Naive thymus-derived CD4-positive, alpha-beta T cell (primary cell): ENCODE results near the gene GATM. TPM values are rescaled to one million over a fixed set of nuclear protein-coding genes. Genes with fewer than 3 reads are reported as not detected.

ENCODE experiments used
- ATAC-seq: fragments of 150-1000 bp; cut with Tn5 transposase; 2 replicates; pipeline ENCODE4 v1.10.0; 2021; ENCODE audit warnings: mild to moderate bottlenecking, moderate library complexity
- CTCF ChIA-PET: fragments of 350-600 bp; sonication (Branson Sonifier 250); formaldehyde crosslinking; loops from one replicate; lab custom pipeline; 2021; ENCODE audit warnings: antibody characterized with exemption; lab: Charles Lee
- POLR2A ChIA-PET: fragments of 350-600 bp; sonication (Branson Sonifier 250); formaldehyde crosslinking; loops from one replicate; lab custom pipeline; 2021; ENCODE audit warnings: antibody characterized with exemption, inconsistent platforms; lab: Charles Lee
- DNase-seq, 9 donors: peaks; one replicate each; pipeline versions ENCODE4 v3.0.0 to v3.0.0-alpha.2; 2020 to 2022; ENCODE audit warnings: mixed read lengths in 1 of 9
- H3K27ac ChIP-seq: one replicate; pipeline ENCODE4 v1.7.0; 2013; ENCODE audit warnings: mild to moderate bottlenecking, low read depth, low read length, moderate library complexity
- H3K27me3 ChIP-seq, 2 donors: one replicate each; pipeline ENCODE4 v1.7.0; 2013; ENCODE audit warnings: low read length in 2 of 2, mild to moderate bottlenecking in 2 of 2, moderate library complexity in 2 of 2; ENCODE audit not compliant: control insufficient read depth in 2 of 2, insufficient read depth in 2 of 2
- H3K36me3 ChIP-seq, 3 experiments: 1 replicate in 2 of 3; 2 replicates in 1 of 3; pipeline ENCODE4 v1.7.0; 2013; ENCODE audit warnings: low read length in 3 of 3, mild to moderate bottlenecking in 3 of 3, moderate library complexity in 1 of 3; ENCODE audit not compliant: insufficient read depth in 3 of 3, control insufficient read depth in 2 of 3
- H3K4me1 ChIP-seq, 2 donors: one replicate each; pipeline ENCODE4 v1.7.0; 2013; ENCODE audit warnings: low read length in 2 of 2, mild to moderate bottlenecking in 2 of 2, moderate library complexity in 1 of 2; ENCODE audit not compliant: control insufficient read depth in 2 of 2, insufficient read depth in 2 of 2
- H3K4me3 ChIP-seq: 2 replicates; pipeline ENCODE4 v1.7.0; 2013; ENCODE audit warnings: mild to moderate bottlenecking, low read length
- H3K9me3 ChIP-seq, 3 experiments: 1 replicate in 2 of 3; 2 replicates in 1 of 3; pipeline ENCODE4 v1.7.0; 2013; ENCODE audit warnings: low read length in 3 of 3; ENCODE audit not compliant: control insufficient read depth in 2 of 3
- H3K27ac Mint-ChIP-seq, 9 donors: one replicate each; pipeline ENCODE4 v1.8.0; 2020 to 2022; ENCODE audit warnings: mixed read lengths in 9 of 9, mild to moderate bottlenecking in 8 of 9, moderate library complexity in 5 of 9, inconsistent platforms in 2 of 9
- H3K27me3 Mint-ChIP-seq, 5 donors: one replicate each; pipeline ENCODE4 v1.8.0; 2021 to 2022; ENCODE audit warnings: mixed read lengths in 5 of 5, mild to moderate bottlenecking in 1 of 5
- H3K36me3 Mint-ChIP-seq, 5 donors: one replicate each; pipeline ENCODE4 v1.8.0; 2020 to 2022; ENCODE audit warnings: mixed read lengths in 5 of 5, mild to moderate bottlenecking in 3 of 5, inconsistent platforms in 1 of 5
- H3K4me1 Mint-ChIP-seq, 7 donors: one replicate each; pipeline ENCODE4 v1.8.0; 2020 to 2022; ENCODE audit warnings: mixed read lengths in 7 of 7, mild to moderate bottlenecking in 3 of 7, inconsistent platforms in 1 of 7
- H3K4me3 Mint-ChIP-seq, 10 donors: one replicate each; pipeline ENCODE4 v1.8.0; 2020 to 2022; ENCODE audit warnings: mild to moderate bottlenecking in 10 of 10, mixed read lengths in 10 of 10, moderate library complexity in 6 of 10, inconsistent platforms in 2 of 10
- H3K9me3 Mint-ChIP-seq, 11 donors: one replicate each; pipeline ENCODE4 v1.8.0; 2020 to 2022; ENCODE audit warnings: mixed read lengths in 11 of 11, mild to moderate bottlenecking in 4 of 11, inconsistent platforms in 1 of 11, moderate library complexity in 1 of 11
- intact Hi-C, 2 donors: fragments of 100-400 bp; cut with micrococcal nuclease; formaldehyde crosslinking; loops; one replicate each; pipeline ENCODE4 v1.15.1; 2023
- polyA plus RNA-seq, 2 donors: library from polyadenylated mRNA; unstranded; fragments of 300-500 nt; fragmentation: Illumina TruSeq; gene quantifications; one replicate each; pipeline ENCODE4 v1.2.3, GENCODE V29; 2021
- total RNA-seq, 6 experiments: library from RNA in 5 of 6; stranded (reverse) in 5 of 6; gene quantifications; 1 replicate in 5 of 6; 2 replicates in 1 of 6; pipeline ENCODE4 v1.2.3 and lab custom pipeline; 2021 to 2026

The GATM gene
- total and polyA plus RNA-seq, 7 experiments from 2014 or later: 0.14 to 2.4 (median 1.1) TPM; not detected in 1

DNA sequence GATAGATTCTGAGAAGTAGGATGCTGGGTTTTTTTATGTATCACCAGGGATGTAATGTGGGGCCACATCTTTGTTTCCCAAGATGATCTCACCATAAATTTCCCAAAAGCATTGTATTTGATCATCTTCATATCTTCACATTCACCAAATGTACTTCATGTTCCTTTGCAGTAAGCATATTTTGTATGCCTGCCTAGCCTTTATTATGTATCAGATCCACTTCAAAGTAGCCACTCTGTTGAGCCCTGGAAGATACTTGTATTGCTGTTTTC is 14.2 kb upstream of the GATM start:
- H3K4me1 Mint-ChIP-seq: peaks cover 0 to 8% (median 0%) of the 10 kb centered on the region in 7 donors
- peaks cover 0 to 6% (median 0%) of the 10 kb centered on the region in 5 donors for H3K36me3 Mint-ChIP-seq
- no peaks in the 10 kb centered on the region for H3K9me3 Mint-ChIP-seq
- POLR2A ChIA-PET: no interaction called here
- peaks cover 23 to 78% (median 43%) of the 10 kb centered on the region in 5 donors for H3K27me3 Mint-ChIP-seq
- Histone ChIP-seq H3K4me3 (no peak overlapping the region), H3K27me3 (no peaks in the 10 kb centered on the region), H3K27ac (no peak overlapping the region), H3K9me3 (no peaks in the 10 kb centered on the region), H3K36me3 (no peaks in the 10 kb centered on the region), H3K4me1 (no peaks in the 10 kb centered on the region)
- H3K4me3 Mint-ChIP-seq: no peak overlapping the region
- DNase-seq: no peak
- no peak overlapping the region for H3K27ac Mint-ChIP-seq
- intact Hi-C loops: no loop called here
- CTCF ChIA-PET: interaction anchor here (0.9 kb wide), 1 partner anchor 229 kb away, joined by 3 read pairs; no protein-coding TSS in a partner anchor
- ATAC-seq: no peak

DNA sequence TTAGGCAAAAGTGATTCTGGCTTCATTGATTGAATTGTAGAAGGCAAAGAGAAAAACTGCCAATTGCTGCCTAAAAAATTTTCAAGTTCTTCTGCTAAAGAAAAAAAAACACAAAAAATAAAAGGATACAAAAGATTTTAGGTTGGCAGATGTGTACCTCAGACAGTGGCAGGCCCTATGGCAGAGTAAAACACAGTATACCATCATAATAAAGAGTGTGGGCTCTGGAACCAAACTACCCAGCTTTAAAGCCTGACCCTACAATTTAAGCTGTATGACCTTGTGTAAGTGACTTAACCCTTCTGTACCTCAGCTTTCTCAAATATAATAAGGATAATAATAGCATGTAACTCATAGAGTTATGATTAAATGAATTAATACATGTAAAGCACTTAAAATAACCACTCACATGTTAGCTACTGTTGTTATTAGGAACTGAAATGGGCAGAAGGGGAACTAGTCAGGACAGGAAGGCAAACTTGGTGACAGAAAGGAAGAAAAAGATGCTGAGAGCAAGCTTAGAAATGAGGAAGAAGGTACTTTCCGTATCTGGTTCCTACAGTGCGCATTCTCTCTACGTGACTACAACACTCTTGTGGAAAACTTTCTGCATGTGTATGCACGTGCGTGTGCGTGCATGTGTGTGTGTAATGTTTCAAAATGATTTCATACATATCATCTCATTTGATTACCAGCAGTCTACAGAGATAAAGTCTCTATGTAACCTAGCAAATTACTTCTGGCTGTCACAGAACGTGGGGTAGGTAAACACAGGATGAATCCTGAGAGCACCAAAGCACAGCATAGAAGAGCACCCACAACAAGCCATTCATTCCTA is 13.6 kb upstream of the GATM start:
- Mint-ChIP-seq H3K9me3 (no peaks in the 10 kb centered on the region), H3K36me3 (peaks cover 0 to 6% (median 0%) of the 10 kb centered on the region in 5 donors), H3K27ac (no peak overlapping the region), H3K4me3 (peak overlapping the region in 1 of 10 donors; percentile 3), H3K27me3 (peaks cover 23 to 80% (median 45%) of the 10 kb centered on the region in 5 donors), H3K4me1 (peaks cover 0 to 8% (median 0%) of the 10 kb centered on the region in 7 donors)
- H3K9me3 ChIP-seq: no peaks in the 10 kb centered on the region
- no peaks in the 10 kb centered on the region for H3K36me3 ChIP-seq
- no peaks in the 10 kb centered on the region for H3K27me3 ChIP-seq
- H3K4me1 ChIP-seq: no peaks in the 10 kb centered on the region
- ATAC-seq (peak; percentile 89), DNase-seq (no peak)
- intact Hi-C loops: no loop called here
- H3K4me3 ChIP-seq: no peak overlapping the region
- no peak overlapping the region for H3K27ac ChIP-seq
- POLR2A ChIA-PET: no interaction called here
- CTCF ChIA-PET: interaction anchor here (1.2 kb wide), 1 partner anchor 9 kb away, joined by 3 read pairs; no protein-coding TSS in a partner anchor

DNA sequence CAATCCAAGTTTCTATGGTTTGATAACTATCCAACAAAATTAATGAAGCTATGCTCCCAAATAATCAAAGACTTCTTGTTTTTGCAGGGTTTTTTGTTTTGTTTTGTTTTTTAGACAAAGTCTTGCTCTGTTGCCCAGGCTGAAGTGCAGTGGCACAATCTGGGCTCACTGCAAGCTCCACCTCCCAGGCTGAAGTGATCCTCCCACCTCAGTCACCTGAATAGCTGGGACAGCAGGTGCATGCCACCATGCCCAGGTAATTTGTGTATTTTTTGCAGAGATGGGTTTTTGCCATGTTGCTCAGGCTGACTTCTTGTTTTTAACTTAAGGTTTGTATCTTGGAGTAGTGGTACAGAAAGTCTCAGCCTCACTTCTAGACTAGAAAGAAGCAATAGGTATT is 11.0 kb upstream of the GATM start:
- Mint-ChIP-seq H3K27ac (no peak overlapping the region), H3K36me3 (no peaks in the 10 kb centered on the region), H3K4me1 (peaks cover 0 to 8% (median 0%) of the 10 kb centered on the region in 7 donors), H3K9me3 (no peaks in the 10 kb centered on the region), H3K27me3 (peaks cover 12 to 75% (median 36%) of the 10 kb centered on the region in 5 donors), H3K4me3 (no peak overlapping the region)
- no peak for ATAC-seq
- no peak for DNase-seq
- intact Hi-C loops: no loop called here
- ChIA-PET CTCF (no interaction called here), POLR2A (no interaction called here)
- Histone ChIP-seq H3K27me3 (no peaks in the 10 kb centered on the region), H3K9me3 (no peaks in the 10 kb centered on the region), H3K27ac (no peak overlapping the region), H3K4me1 (no peaks in the 10 kb centered on the region), H3K4me3 (no peak overlapping the region), H3K36me3 (no peaks in the 10 kb centered on the region)

DNA sequence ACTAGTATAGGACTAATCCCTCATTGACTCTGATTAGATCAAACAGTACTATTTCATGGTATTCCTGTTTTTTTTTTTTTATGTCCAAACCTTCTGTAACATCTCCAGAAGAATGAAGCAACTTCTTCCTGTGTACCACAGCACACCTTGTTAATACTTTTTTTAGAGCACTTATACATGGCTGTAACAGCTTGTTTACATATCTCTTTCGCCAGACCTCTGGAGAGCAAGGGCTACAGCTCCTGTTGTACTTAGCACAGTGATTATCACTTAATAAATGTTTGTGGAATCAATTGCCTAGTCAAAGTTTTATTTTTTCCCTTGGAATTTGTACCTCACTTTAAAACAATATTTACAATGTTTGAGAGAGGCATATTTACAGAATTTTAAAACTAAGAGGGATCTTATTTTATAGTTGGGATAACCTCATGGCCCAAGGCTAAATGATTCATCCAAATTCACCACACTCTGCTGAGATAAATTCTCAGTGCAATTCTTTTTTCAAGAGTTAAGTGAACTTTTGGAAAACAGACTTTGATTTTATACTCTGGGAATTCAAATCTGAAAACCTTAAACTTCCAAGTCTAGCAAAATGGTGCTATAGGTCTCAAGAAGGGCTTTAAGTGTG is 9.2 kb upstream of the GATM start:
- H3K27ac Mint-ChIP-seq: no peak overlapping the region
- intact Hi-C loops: no loop called here
- CTCF ChIA-PET: interaction anchor here (0.5 to 0.8 kb wide), 2 partner anchors 9 to 169 kb away, joined by 3 to 4 read pairs; no protein-coding TSS in a partner anchor
- H3K4me3 Mint-ChIP-seq: no peak overlapping the region
- H3K36me3 Mint-ChIP-seq: no peaks in the 10 kb centered on the region
- Histone ChIP-seq H3K9me3 (no peaks in the 10 kb centered on the region), H3K4me1 (no peaks in the 10 kb centered on the region), H3K27ac (no peak overlapping the region), H3K27me3 (no peaks in the 10 kb centered on the region), H3K36me3 (no peaks in the 10 kb centered on the region), H3K4me3 (no peak overlapping the region)
- ATAC-seq: no peak
- H3K4me1 Mint-ChIP-seq: peaks cover 0 to 6% (median 0%) of the 10 kb centered on the region in 7 donors
- no peaks in the 10 kb centered on the region for H3K9me3 Mint-ChIP-seq
- DNase-seq: no peak
- H3K27me3 Mint-ChIP-seq: peaks cover 4 to 73% (median 27%) of the 10 kb centered on the region in 5 donors
- POLR2A ChIA-PET: no interaction called here

DNA sequence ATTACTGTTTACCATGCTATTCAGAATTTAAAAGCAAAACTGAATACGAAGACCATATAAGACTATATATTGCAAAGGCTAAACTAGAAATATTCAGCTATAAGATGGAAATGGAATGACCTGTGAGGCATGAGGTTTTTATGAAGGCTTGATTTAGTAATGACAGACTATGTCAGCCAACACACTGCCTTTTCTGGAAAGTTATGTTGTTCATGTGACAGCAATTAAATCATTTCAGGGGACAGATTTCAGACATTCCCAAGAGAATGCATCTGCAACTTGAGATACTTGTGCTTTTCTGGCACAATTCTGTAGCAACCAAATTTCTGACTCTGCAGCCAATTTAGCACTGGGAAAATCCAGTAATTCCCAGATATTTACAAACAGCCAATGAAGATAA is 8.6 kb upstream of the GATM start:
- Mint-ChIP-seq H3K27ac (no peak overlapping the region), H3K4me1 (peaks cover 0 to 1% (median 0%) of the 10 kb centered on the region in 7 donors), H3K36me3 (no peaks in the 10 kb centered on the region), H3K4me3 (no peak overlapping the region), H3K27me3 (peaks cover 8 to 75% (median 24%) of the 10 kb centered on the region in 5 donors), H3K9me3 (no peaks in the 10 kb centered on the region)
- CTCF ChIA-PET: interaction anchor here (0.5 to 0.8 kb wide), 2 partner anchors 10 to 169 kb away, joined by 3 to 4 read pairs; no protein-coding TSS in a partner anchor
- H3K9me3 ChIP-seq: no peaks in the 10 kb centered on the region
- H3K4me3 ChIP-seq: no peak overlapping the region
- no peaks in the 10 kb centered on the region for H3K36me3 ChIP-seq
- intact Hi-C loops: no loop called here
- ATAC-seq (no peak), DNase-seq (no peak)
- POLR2A ChIA-PET: no interaction called here
- H3K27ac ChIP-seq: no peak overlapping the region
- H3K4me1 ChIP-seq: no peaks in the 10 kb centered on the region
- H3K27me3 ChIP-seq: no peaks in the 10 kb centered on the region

DNA sequence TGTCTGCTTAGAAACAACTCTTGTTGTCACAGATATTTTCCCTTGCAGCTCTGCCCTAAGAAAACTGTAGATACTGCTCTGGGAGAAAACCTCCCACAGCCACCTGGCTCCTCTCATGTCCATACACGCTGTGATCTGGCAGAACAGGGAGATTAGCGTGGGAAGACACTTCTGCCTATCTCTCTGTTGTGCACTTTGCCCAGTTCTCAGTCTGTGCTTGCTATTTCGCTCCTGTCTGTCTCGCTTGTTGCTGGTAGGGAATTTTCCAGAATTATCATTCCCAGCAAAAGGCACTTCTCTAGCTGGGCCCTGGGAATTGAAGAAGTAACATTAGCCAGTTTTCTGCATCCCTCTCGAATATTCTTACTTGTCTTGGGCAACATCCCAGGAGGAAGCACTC is 8.1 kb upstream of the GATM start:
- CTCF ChIA-PET: interaction anchor here (0.8 kb wide), 1 partner anchor 10 kb away, joined by 3 read pairs; no protein-coding TSS in a partner anchor
- intact Hi-C loops: no loop called here
- H3K4me3 ChIP-seq: no peak overlapping the region
- no peaks in the 10 kb centered on the region for H3K4me1 ChIP-seq
- no peaks in the 10 kb centered on the region for H3K36me3 ChIP-seq
- Mint-ChIP-seq H3K27ac (no peak overlapping the region), H3K36me3 (no peaks in the 10 kb centered on the region), H3K4me3 (no peak overlapping the region), H3K9me3 (no peaks in the 10 kb centered on the region), H3K27me3 (peaks cover 11 to 75% (median 25%) of the 10 kb centered on the region in 5 donors), H3K4me1 (no peaks in the 10 kb centered on the region)
- no peak for ATAC-seq
- H3K27ac ChIP-seq: no peak overlapping the region
- no peaks in the 10 kb centered on the region for H3K9me3 ChIP-seq
- POLR2A ChIA-PET: no interaction called here
- DNase-seq: no peak
- H3K27me3 ChIP-seq: no peaks in the 10 kb centered on the region
